Activated CD8-positive, alpha-beta memory T cell treated with anti-CD3 and anti-CD28 coated beads for 24 hours (primary cell): ENCODE data around the gene TTYH2.
"Not testable (repeated sequence)": the region's sequence is repeated elsewhere in the genome, so short reads cannot be mapped to it uniquely, and the experiment has no call there.

Experiments used
- DNase-seq: peaks from one replicate; pipeline ENCODE4 v3.0.0-alpha.2; 2020

Gene TTYH2

DNA sequence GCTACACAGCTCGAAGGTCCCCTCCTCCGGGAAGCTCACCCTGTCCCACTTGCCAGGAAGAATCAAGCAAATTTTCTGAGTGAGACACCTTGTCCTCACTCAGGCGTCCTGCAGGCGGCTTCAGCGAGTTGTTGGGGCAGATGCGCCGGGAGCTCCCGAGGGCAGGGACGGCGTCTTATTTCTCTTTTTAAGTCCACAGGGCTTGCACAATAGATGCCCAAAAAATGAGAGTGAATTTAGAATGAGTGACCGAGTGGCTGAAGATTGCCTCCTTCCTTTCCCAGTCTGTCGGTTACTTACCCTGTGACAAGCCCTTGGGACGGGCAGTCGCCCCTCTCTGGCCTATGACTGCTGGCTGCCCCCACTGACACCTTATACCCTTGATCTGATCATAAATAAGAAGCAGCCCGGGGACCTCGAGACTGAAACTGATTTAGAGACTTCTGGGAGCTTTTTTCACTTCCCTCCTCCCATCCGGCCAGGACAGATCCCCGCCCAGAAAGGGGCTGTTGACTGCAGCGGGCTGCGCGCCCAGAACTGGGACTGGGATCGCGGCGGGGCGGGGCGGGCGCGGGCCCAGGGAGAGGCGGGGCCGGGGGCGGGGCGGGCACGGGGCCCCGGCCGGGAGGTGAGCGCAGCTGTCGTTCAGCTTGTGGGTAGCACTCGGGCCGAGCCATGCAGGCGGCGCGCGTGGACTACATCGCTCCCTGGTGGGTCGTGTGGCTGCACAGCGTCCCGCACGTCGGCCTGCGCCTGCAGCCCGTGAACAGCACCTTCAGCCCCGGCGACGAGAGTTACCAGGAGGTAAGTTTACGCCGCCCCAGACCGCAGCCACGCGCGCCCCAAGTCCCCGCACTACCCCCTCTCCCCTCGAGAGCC is at the start of gene TTYH2:
TTYH2 (plus strand) TSS at position 659 of the 879 bp plus-strand sequence; CDS start at position 676, 17 bp downstream.
- peak; percentile 86 for DNase-seq

DNA sequence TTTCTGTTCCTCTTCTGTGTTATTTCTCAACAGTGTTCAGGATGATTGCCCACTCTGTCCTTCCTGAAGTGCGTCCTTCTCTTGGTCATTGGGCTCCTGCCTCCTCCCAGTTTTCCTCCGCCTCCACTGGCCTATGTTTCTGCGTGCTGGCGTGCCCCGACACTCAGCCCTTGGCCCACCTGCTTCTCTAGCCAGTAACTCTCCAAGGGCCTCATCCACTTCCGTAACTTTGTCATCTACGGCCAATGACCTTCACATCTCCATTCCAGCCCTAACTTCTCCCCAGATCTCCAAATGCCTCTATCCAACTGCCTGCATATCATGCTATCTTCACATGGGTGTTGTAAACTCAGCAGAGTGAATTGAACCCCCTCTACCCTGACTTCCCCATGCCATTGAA is 49.5 kb upstream of the TTYH2 start:
- DNase-seq: no peak

- DNase-seq: no peak
Observed at GRCh38 chr17:74164446-74165045, 48.8 kb upstream of the TTYH2 start.

- no peak for DNase-seq
Observed at GRCh38 chr17:74165797-74166365, 47.5 kb upstream of the TTYH2 start.

- no peak for DNase-seq
Observed at GRCh38 chr17:74170924-74171323, 42.4 kb upstream of the TTYH2 start.

GRCh38 chr17:74172700-74173099 is 40.7 kb upstream of the TTYH2 start:
- no peak for DNase-seq

GRCh38 chr17:74176546-74177001 is 36.8 kb upstream of the TTYH2 start:
- peak; percentile 74 for DNase-seq

DNA sequence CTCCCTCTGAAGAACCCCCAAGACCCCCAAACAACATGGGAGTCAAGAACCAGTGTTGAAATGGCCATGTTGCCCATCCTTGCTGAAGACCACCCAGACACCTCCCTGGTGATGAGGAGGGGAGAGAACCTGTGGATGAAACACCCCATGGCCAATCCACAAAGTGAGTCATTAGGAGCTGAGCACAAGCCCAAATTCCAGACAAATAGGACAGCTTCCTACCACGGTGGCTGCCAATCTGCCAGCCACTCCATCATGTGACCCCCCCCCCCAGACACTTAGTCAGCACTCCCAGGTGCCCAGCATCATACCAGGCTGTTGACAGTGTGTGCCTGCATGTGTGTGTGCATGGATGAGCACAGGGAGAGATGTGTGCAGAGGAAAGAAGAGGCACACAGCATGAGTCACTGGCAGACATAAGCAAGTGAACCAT is 36.3 kb upstream of the TTYH2 start:
- no peak for DNase-seq

DNA sequence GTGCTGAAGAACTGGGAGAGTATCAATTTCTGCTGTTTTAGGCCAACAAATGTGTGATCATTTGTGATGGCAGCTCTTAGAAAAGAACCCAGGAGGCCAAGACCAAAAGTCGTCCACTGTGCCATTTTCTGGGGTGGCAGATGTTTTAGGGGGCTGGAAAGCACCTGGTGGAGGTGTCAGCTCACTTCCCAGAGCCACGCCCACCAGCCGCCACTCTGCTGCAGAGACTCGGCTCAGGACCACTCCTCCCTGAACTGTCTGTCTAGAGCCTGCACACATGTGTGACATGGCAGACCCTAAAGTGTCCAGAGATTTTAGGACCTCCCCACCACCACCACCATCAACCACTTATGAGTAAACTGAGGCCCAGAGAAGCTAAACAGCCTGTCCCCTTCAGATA is 33.8 kb upstream of the TTYH2 start:
- no peak for DNase-seq

GRCh38 chr17:74180336-74180735 is 33.0 kb upstream of the TTYH2 start:
- DNase-seq: no peak

GRCh38 chr17:74181341-74181740 is 32.0 kb upstream of the TTYH2 start:
- no peak for DNase-seq

GRCh38 chr17:74182041-74182723 is 31.2 kb upstream of the TTYH2 start:
- no peak for DNase-seq

DNA sequence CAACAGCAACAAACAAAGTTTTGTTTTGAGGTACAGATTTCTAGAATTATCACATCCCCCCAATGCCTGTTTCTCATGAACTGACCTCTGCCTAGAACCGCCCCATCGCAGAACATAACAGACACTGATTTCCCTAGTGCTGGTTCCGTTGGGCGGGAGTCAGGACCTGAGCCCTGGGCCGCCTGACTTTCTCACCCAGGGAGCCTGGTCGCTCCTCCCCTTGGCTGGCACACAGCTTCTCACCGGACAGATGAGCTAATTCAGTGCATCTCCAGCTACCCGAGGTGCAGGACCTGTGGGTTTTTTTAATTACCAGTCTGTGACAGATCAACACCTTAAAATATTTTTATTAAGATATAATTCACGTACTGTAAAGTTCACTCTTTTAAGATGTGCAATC is 30.0 kb upstream of the TTYH2 start:
- no peak for DNase-seq

DNA sequence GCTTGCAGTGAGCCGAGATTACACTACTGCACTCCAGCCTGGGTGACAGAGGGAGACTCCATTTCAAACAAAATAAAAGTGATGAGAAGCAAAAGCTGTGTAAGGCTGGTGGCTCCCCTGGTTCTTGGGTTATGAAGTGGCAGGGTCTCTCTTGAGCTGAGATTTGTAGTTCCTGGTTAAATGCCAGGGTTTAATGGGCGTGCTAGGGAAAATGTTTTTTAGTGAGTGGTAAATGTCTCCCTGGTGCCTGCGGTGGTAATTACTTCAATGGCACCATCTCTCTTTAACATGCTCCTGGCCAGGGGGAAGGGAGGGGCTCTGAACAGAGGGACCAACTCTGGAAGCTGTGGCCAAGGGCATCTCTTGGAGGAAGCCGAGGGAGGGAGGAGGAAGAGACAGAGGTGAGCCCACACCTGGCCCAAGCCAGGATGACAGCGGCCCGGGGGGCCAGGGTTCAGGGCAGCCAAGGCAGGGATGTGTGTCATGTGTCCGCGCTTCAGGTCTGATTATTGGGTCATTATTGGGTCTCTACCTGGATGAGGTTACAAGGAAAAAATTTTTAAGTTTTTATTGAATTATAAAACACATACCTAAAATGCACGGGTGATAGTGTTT is 27.7 kb upstream of the TTYH2 start:
- DNase-seq: no peak

- no peak for DNase-seq
Observed at GRCh38 chr17:74186498-74186897, 26.9 kb upstream of the TTYH2 start.

- no peak for DNase-seq
Observed at GRCh38 chr17:74187761-74188160, 25.6 kb upstream of the TTYH2 start.

DNA sequence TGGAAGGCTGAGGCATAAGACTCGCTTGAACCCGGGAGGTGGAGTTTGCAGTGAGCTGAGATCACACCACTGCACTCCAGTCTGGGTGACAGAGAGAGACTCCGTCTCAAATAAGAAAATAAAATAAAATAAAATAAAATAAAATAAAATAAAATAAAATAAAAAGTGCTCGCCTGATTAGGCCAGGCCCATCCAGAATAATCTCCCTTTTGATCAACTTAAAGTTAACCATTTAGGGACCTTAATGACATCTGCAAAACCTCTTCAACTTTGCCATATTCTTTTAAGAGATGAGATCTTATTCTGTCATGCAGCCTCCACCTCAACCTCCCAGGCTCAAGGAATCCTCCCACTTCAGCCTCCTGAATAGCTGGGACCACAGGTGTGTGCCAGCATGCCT is 24.7 kb upstream of the TTYH2 start:
- not testable (repeated sequence) for DNase-seq

DNA sequence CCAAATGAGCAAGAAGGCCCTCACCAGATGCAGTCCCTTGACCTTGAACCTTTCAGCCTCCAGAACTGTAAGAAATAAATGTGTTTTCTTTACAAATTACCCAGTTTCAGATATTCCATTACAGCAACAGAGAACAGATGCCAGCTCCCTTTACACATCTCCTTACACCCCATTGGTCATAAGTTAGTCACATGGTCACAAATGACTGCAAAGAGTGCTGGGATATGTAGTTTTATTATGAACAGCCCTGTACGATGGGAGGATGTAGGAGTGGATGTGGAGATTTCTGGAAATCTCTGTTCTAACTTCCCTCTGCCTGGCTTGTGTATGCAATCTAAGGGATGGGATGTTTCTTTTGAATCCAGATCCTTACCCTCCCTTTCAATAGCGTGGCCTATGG is 23.2 kb upstream of the TTYH2 start:
- DNase-seq: no peak

- no peak for DNase-seq
Observed at GRCh38 chr17:74190807-74191406, 22.5 kb upstream of the TTYH2 start.

- DNase-seq: no peak
Observed at GRCh38 chr17:74192950-74193781, 20.2 kb upstream of the TTYH2 start.

DNA sequence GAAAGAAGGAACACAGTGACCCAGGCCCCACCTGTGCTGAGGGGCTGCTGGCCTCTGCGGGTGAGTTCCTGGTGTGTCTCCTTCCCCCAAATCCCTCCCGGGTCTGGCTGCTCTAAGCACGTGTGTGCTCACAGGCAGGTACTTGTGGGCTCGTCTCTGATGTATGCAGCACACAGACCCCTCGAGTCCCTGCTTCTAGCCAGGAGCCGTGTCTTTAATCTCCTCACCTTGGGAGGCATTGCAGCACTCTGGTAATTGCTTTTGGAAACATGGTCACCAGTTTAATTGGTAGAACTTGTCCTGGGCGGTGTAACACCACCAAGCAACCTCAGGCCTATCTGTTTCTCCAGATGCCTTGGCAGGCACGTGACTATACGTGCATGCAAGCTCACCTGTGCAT is 18.7 kb upstream of the TTYH2 start:
- DNase-seq: no peak
